GM20000 (cell line): ENCODE results near the gene PLBD2.

ENCODE experiments used
- DNase-seq: peaks from one replicate; pipeline ENCODE4 v3.0.0; 2012; ENCODE audit warnings: low spot score
- TF ChIP-seq, protein P1 (sequence below): IDR thresholded peaks from 2 replicates; pipeline ENCODE4 v1.5.1; 2012; ENCODE audit warnings: mild to moderate bottlenecking, control low read depth; ENCODE audit errors: extremely low read depth, missing control alignments

The PLBD2 gene

DNA sequence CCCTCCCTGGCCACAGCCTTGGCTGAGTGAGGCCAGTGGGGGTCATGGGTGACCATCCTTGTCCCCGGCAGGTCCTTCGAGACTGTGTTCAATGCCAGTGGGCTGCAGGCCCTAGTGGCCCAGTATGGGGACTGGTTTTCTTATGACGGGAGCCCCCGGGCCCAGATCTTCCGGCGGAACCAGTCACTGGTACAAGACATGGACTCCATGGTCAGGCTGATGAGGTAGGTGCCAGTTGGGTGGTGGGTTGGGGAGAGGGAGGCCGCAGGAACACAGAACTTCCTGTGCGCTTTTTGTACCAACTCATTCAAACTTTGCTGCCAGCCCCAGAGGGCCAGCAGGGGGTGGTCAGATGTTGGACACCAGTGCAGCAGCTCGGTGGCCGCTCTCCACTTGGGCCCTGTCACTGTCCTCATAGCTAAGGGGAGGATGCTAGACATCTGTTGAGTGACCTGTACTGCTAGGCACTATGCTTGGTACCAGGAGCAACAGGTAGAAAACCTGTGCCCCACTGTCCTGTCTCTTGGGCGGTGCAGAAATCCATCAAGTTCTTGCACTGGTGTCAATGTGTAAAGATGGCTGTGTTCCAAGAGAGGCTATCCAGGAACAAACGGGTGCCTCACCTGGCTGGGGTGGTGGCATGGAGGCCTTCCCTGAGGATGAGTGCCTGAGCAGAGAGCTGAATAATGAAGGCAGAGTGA lies 28.6 kb downstream of the PLBD2 start:
- TF ChIP-seq, protein P1, sequence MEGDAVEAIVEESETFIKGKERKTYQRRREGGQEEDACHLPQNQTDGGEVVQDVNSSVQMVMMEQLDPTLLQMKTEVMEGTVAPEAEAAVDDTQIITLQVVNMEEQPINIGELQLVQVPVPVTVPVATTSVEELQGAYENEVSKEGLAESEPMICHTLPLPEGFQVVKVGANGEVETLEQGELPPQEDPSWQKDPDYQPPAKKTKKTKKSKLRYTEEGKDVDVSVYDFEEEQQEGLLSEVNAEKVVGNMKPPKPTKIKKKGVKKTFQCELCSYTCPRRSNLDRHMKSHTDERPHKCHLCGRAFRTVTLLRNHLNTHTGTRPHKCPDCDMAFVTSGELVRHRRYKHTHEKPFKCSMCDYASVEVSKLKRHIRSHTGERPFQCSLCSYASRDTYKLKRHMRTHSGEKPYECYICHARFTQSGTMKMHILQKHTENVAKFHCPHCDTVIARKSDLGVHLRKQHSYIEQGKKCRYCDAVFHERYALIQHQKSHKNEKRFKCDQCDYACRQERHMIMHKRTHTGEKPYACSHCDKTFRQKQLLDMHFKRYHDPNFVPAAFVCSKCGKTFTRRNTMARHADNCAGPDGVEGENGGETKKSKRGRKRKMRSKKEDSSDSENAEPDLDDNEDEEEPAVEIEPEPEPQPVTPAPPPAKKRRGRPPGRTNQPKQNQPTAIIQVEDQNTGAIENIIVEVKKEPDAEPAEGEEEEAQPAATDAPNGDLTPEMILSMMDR = no peak
- DNase-seq = no peak

DNA sequence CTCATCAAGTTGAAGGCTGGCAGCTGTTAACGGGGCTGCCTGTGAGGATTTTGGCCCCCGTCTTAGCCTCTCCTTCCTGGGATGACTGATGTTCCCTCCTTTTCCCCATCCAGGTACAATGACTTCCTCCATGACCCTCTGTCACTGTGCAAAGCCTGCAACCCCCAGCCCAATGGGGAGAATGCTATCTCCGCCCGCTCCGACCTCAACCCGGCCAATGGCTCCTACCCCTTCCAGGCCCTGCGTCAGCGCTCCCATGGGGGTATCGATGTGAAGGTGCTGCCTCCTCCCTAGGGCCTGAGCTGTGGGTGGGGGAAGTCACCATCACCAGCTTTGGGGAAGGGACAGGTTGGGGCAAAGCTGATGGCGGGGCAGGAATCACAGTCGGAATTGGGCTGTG lies 29.2 kb downstream of the PLBD2 start:
- DNase-seq = no peak
- TF ChIP-seq, protein P1 = no peak

DNA sequence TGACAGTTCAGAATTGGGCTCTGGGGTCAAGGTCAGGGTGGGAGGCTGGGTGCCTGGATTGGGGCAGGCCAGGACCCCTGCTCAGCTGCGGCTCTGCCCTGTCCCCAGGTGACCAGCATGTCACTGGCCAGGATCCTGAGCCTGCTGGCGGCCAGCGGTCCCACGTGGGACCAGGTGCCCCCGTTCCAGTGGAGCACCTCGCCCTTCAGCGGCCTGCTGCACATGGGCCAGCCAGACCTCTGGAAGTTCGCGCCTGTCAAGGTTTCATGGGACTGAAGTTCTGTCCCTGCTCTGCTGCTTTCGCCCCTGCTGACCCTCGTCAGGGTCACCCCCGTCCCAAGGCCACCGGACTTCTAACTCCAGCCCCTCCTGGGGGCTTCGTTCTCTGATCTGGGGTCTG lies 30.0 kb downstream of the PLBD2 start:
- TF ChIP-seq, protein P1 = no peak
- no peak for DNase-seq

DNA sequence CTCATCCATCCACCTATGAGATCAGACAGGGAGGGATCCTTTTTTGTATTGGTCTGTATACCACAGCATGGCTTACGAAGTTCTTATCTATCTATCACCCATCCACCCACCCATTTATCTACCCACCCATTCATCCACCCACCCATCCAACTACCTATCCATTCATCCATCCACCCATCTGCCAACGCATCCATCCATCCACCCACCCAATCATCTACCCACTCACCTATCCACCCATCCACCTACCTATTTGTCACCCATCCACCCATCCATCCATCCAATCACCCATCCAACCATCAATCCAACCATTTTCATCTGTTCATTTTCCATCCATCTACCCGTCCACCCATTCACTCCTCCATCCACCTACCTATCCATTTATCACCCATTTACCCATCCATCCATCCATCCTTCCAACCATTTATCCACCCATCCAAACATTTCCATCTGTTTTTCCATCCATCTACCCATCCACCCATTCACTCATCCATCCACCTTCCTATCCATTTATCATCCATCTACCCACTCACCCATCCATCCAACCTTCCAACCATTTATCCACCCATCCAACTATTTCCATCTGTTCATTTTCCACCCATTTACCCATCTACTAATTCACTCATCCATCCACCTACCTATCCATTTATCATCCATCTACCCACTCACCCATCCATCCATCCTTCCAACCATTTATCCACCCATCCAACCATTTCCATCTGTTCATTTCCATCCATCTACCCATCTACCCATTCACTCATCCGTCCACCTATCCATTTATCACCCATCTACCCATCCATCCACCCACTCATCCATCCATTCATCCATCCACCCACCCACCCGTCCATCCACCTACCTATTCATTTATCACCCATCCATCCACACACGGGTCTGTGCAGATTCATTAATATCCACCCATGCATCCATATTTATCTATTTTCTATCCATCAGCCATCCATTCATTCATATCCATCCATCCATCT lies 32.0 kb downstream of the PLBD2 start:
- TF ChIP-seq, protein P1 = no peak

DNA sequence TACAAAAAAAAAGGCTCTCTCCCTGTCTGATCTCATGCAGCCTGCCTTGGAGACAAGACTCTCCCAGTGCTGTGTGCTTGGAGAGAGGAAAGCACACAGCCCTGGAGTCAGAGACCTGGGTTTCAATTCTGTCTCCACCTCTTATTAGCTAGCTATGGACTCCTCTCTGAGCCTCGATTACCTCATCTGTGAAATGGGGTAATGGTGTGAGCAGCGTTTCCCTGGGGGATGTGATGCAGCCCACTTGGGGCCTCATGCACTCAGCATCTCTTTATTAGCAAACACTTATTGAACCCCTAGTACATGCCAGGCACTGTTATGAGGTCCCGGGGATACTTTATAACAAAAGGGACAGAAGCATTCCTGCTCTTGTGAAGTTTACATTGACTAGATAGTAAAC lies 32.8 kb downstream of the PLBD2 start:
- no peak for DNase-seq
- TF ChIP-seq, protein P1 = no peak

More for the DNA sequence above, 32.0 kb downstream of the PLBD2 start:
- no peak for DNase-seq

DNA sequence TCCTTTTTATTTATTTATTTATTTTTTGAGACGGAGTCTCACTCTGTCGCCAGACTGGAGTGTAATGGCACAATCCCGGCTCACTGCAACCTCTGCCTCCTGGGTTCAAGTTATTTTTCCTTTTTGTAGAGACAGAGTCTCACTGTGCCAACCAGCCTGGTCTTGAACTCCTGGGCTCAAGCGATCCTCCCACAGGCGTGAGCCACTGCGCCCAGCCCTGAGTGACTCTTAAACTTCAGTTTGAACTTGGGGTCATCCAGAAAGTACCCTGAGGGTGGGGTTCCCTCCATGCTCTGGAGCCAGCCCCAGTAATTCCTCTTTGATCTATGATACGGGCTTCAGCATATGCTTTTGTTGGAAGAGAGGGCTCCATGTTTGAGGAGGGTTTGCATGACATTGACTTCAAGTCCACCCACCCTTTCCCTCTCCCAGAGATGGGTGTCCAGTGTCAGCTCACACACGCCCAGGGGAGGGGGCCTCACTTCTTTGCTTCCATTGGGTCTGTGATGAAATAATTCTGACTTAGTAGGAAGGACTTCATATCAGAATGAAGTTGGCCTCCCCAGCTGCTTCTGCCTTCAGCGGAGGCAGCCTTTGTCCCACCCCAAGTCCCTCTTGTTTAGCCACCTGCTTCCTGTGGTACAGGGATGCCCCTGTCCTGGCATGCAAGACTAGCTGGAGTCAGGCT lies 33.4 kb downstream of the PLBD2 start:
- DNase-seq = no peak
- TF ChIP-seq, protein P1 = no peak
